A549 (cell line): Measurements from ENCODE around the gene MT3. TPM values are rescaled to one million over a fixed set of nuclear protein-coding genes. Genes with fewer than 3 reads are reported as not detected.
"Not testable (repeated sequence)": the region's sequence is repeated elsewhere in the genome, so short reads cannot be mapped to it uniquely, and the experiment has no call there.

Source experiments
- ATAC-seq, 2 experiments: fragments of 200-7000 bp in 1 of 2; fragments of >200 bp in 1 of 2; cut with Nextera tagmentation in 1 of 2; cut with Tn5 transposase in 1 of 2; 3 replicates each; pipeline versions ENCODE4 v1.8.0 to v1.9.1; 2018 to 2020; ENCODE audit warnings: mild to moderate bottlenecking in 1 of 2, moderate library complexity in 1 of 2
- CTCF ChIA-PET: fragments of 300-600 bp; sonication (Branson Sonifier 250); formaldehyde crosslinking; extraction: SDS; loops from one replicate; lab custom pipeline; 2021; ENCODE audit warnings: antibody characterized with exemption, inconsistent platforms; lab: Yijun Ruan, JAX
- POLR2A ChIA-PET: fragments of 350-600 bp; formaldehyde crosslinking; extraction: SDS; loops from one replicate; lab custom pipeline; 2021; ENCODE audit warnings: antibody characterized with exemption, inconsistent platforms; lab: Yijun Ruan, JAX
- DNase-seq, 2 experiments: peaks; one replicate each; pipeline versions ENCODE4 v3.0.0 to v3.0.0-alpha.2; 2011 to 2016; ENCODE audit warnings: low read depth in 1 of 2, low spot score in 1 of 2
- FAIRE-seq: peaks from 2 replicates; lab custom pipeline; 2011; peaks lifted over from hg19 to GRCh38; lab: Jason Lieb, UNC
- H3K27ac ChIP-seq, 2 experiments: fragments of >200 bp; sonication (Bioruptor Twin); formaldehyde crosslinking; 3 replicates each; pipeline ENCODE4 v1.5.1; 2016 to 2017
- H3K4me1 ChIP-seq: fragments of >200 bp; sonication (Bioruptor Twin); formaldehyde crosslinking; 3 replicates; pipeline ENCODE4 v1.6.1; 2016
- H3K4me2 ChIP-seq: fragments of >200 bp; sonication (Bioruptor Twin); formaldehyde crosslinking; 3 replicates; pipeline ENCODE4 v1.6.1; 2016
- H3K4me3 ChIP-seq: fragments of >200 bp; sonication (Bioruptor Twin); formaldehyde crosslinking; 3 replicates; pipeline ENCODE4 v1.5.1; 2016
- H3K9me3 ChIP-seq: fragments of >200 bp; sonication (Bioruptor Twin); formaldehyde crosslinking; 3 replicates; pipeline ENCODE4 v1.6.1; 2016
- BCL3 ChIP-seq: fragments of >200 bp; sonication (Bioruptor Twin); formaldehyde crosslinking; IDR thresholded peaks from 3 replicates; pipeline ENCODE4 v1.6.1; 2016
- BHLHE40 ChIP-seq: IDR thresholded peaks from 2 replicates; pipeline ENCODE4 v1.6.1; 2012; ENCODE audit warnings: low read depth, low read length, inconsistent platforms
- CEBPB ChIP-seq, 2 experiments: fragments of >200 bp in 1 of 2; sonication (Bioruptor Twin) in 1 of 2; formaldehyde crosslinking in 1 of 2; IDR thresholded peaks; 2 replicates each; pipeline ENCODE4 v1.6.1; 2012 to 2016
- CHD2 ChIP-seq: fragments of 150-350 bp; IDR thresholded peaks from 2 replicates; pipeline ENCODE4 v1.6.1; 2014; ENCODE audit warnings: low read length; ENCODE audit not compliant: partially characterized antibody
- FOSB ChIP-seq: fragments of 250-450 bp; sonication (Bioruptor Pico); IDR thresholded peaks from 2 replicates; pipeline ENCODE4 v1.5.0; 2020; ENCODE audit warnings: mild to moderate bottlenecking, moderate library complexity
- HES2 ChIP-seq: fragments of >200 bp; sonication (Bioruptor Twin); formaldehyde crosslinking; IDR thresholded peaks from 2 replicates; pipeline ENCODE4 v1.6.1; 2016
- HEYL ChIP-seq: fragments of 250-450 bp; sonication (Bioruptor Pico); IDR thresholded peaks from 2 replicates; pipeline ENCODE4 v1.8.0; 2021; ENCODE audit warnings: mild to moderate bottlenecking, moderate library complexity
- MAZ ChIP-seq: fragments of 150-350 bp; IDR thresholded peaks from 2 replicates; pipeline ENCODE4 v1.6.1; 2014; ENCODE audit warnings: antibody characterized with exemption, low read depth, low read length, borderline replicate concordance
- MYC ChIP-seq: IDR thresholded peaks from 2 replicates; pipeline ENCODE4 v1.6.1; 2012; ENCODE audit warnings: mild to moderate bottlenecking, inconsistent platforms, low read length, improper control_type of control experiment, borderline replicate concordance
- PBX3 ChIP-seq: IDR thresholded peaks from 2 replicates; pipeline ENCODE4 v1.6.1; 2012
- RAD21 ChIP-seq, 2 experiments: fragments of >200 bp in 1 of 2; sonication (Bioruptor Twin) in 1 of 2; formaldehyde crosslinking in 1 of 2; IDR thresholded peaks in 1 of 2; conservative IDR thresholded peaks in 1 of 2; 2 replicates in 1 of 2; 3 replicates in 1 of 2; pipeline ENCODE4 v1.6.1; 2012 to 2018; ENCODE audit warnings: inconsistent platforms in 1 of 2
- ZC3H11A ChIP-seq: fragments of 450-650 bp; IDR thresholded peaks from 2 replicates; pipeline ENCODE4 v1.6.1; 2014; ENCODE audit warnings: antibody characterized with exemption, mild to moderate bottlenecking
- WGBS: methylation state at CpG from one replicate; pipeline ENCODE4 v1.1.6; 2017; ENCODE audit errors: missing lambda C conversion rate; 5-methylcytosine and 5-hydroxymethylcytosine counted together
- polyA plus RNA-seq, 4 experiments: library from polyadenylated mRNA; depleted of rRNA in 3 of 4; stranded (reverse); fragments of >200 nt; fragmentation: RNase III in 1 of 4; extraction: RNeasy Plus Mini Kit Qiagen cat#74134 plus additional on column Dnase treatment in 1 of 4; gene quantifications; 2 replicates in 3 of 4; 3 replicates in 1 of 4; pipeline ENCODE4 v1.2.3, GENCODE V29; 2011 to 2017

The MT3 gene
- polyA plus RNA-seq, 2 of the 4 experiments (the other 2 are of a cell fraction), result 0.16 to 0.21 TPM

- ATAC-seq, result no peak
- CTCF ChIA-PET, result interaction anchor here (0.7 kb wide), 1 partner anchor 17 kb away, joined by 4 read pairs; no protein-coding TSS in a partner anchor
- Histone ChIP-seq H3K27ac (no peak overlapping the region), H3K4me1 (peaks cover 1% of the 10 kb centered on the region; the same call in 2 of the 3 replicates), H3K9me3 (no peaks in the 10 kb centered on the region), H3K4me3 (no peak overlapping the region), H3K4me2 (no peak overlapping the region)
- FAIRE-seq, result no peak
- POLR2A ChIA-PET, result no interaction called here
- WGBS, result 91% methylated on average over 5 of the region's 8 CpGs
- no peak for TF ChIP-seq MAZ
- TF ChIP-seq CHD2, result no peak
- TF ChIP-seq PBX3, result no peak
- TF ChIP-seq BCL3, result no peak
- no peak for TF ChIP-seq MYC
- TF ChIP-seq FOSB (CRISPR knock-in tag), result no peak
- no peak for TF ChIP-seq ZC3H11A
- no peak for TF ChIP-seq RAD21 (conservative IDR thresholded peaks at IDR 0.05 in 1 of 2, IDR thresholded peaks at IDR 0.05 in 1 of 2)
- TF ChIP-seq HES2, result no peak
- no peak for DNase-seq
Observed at GRCh38 chr16:56620339-56620897, 31.1 kb downstream of the MT3 start.

- WGBS, result 60% methylated on average over 4 of the region's 4 CpGs
- POLR2A ChIA-PET, result interaction anchor here (1.6 kb wide), 1 partner anchor 14 kb away, joined by 3 read pairs; the partner anchor contains the start of gene MT2A
- ATAC-seq, H3K9me3 ChIP-seq, H3K4me2 ChIP-seq, FAIRE-seq, DNase-seq, H3K4me1 ChIP-seq, H3K27ac ChIP-seq, H3K4me3 ChIP-seq: not testable (repeated sequence)
- CTCF ChIA-PET, result interaction anchor here (0.7 to 5.3 kb wide), 3 partner anchors 11 to 36 kb away, joined by 3 to 18 read pairs (median 3); partner anchors contain the start of gene MT1F
Observed at GRCh38 chr16:56621665-56622445, 32.5 kb downstream of the MT3 start.

GRCh38 chr16:56623184-56623583 is 33.9 kb downstream of the MT3 start:
- ChIA-PET POLR2A (interaction anchor here (0.6 to 2.3 kb wide), 2 partner anchors 14 to 34 kb away, joined by 6 to 23 read pairs; partner anchors contain the start of gene MT2A), CTCF (interaction anchor here (0.7 to 5.3 kb wide), 5 partner anchors 11 to 22 kb away, joined by 3 to 18 read pairs (median 6); partner anchors contain the start of gene MT2A)
- H3K27ac ChIP-seq, FAIRE-seq, H3K4me3 ChIP-seq, ATAC-seq, DNase-seq, H3K9me3 ChIP-seq, H3K4me2 ChIP-seq: not testable (repeated sequence)
- 81% methylated on average over 5 of the region's 5 CpGs for WGBS
- H3K4me1 ChIP-seq, result peaks cover 14% of the 10 kb centered on the region

GRCh38 chr16:56623637-56624036 is 34.3 kb downstream of the MT3 start:
- no peak for FAIRE-seq
- ATAC-seq, result no peak
- WGBS, result 89% methylated on average over 2 of the region's 2 CpGs
- POLR2A ChIA-PET, result interaction anchor here (0.6 to 2.3 kb wide), 2 partner anchors 14 to 34 kb away, joined by 6 to 23 read pairs; partner anchors contain the start of gene MT2A
- Histone ChIP-seq H3K9me3 (no peaks in the 10 kb centered on the region), H3K4me3 (no peak overlapping the region), H3K27ac (no peak overlapping the region), H3K4me2 (no peak overlapping the region), H3K4me1 (peaks cover 14% of the 10 kb centered on the region)
- DNase-seq, result no peak
- CTCF ChIA-PET, result interaction anchor here (0.7 to 5.3 kb wide), 7 partner anchors 11 to 78 kb away, joined by 3 to 18 read pairs (median 4); partner anchors contain the start of gene MT2A
- no peak for TF ChIP-seq HEYL
- no peak for TF ChIP-seq CEBPB (IDR thresholded peaks at IDR 0.05)
- TF ChIP-seq BHLHE40, result no peak
